ENCODE data around the gene LILRB1.
"Not testable (repeated sequence)": the region's sequence is repeated elsewhere in the genome, so short reads cannot be mapped to it uniquely, and the experiment has no call there.

LILRB1 gene

GRCh38 chr19:54661846-54662481 is 31.7 kb downstream of the LILRB1 start:
- no peak for DNase-seq (ENCODE audit: low read depth in 2 of 3, low spot score in 2 of 3)

- DNase-seq (ENCODE audit: low read depth in 2 of 3, low spot score in 2 of 3): no peak
These were observed 32.4 kb downstream of the LILRB1 start, which contains the start of gene LILRB4 for GRCh38 chr19:54662730-54663129. Gene LILRB4 (plus strand): TSS chr19:54662985. CDS start chr19:54663034, 49 bp downstream.

- no peak for DNase-seq (ENCODE audit: low read depth in 2 of 3, low spot score in 2 of 3)
These were observed 35.2 kb downstream of the LILRB1 start for GRCh38 chr19:54665530-54665929.

- DNase-seq (ENCODE audit: low read depth in 2 of 3, low spot score in 2 of 3): no peak
These were observed 36.9 kb downstream of the LILRB1 start for GRCh38 chr19:54667217-54667616.

- DNase-seq (ENCODE audit: low read depth in 2 of 3, low spot score in 2 of 3): no peak
These were observed 38.1 kb downstream of the LILRB1 start for GRCh38 chr19:54668353-54668752.

DNA sequence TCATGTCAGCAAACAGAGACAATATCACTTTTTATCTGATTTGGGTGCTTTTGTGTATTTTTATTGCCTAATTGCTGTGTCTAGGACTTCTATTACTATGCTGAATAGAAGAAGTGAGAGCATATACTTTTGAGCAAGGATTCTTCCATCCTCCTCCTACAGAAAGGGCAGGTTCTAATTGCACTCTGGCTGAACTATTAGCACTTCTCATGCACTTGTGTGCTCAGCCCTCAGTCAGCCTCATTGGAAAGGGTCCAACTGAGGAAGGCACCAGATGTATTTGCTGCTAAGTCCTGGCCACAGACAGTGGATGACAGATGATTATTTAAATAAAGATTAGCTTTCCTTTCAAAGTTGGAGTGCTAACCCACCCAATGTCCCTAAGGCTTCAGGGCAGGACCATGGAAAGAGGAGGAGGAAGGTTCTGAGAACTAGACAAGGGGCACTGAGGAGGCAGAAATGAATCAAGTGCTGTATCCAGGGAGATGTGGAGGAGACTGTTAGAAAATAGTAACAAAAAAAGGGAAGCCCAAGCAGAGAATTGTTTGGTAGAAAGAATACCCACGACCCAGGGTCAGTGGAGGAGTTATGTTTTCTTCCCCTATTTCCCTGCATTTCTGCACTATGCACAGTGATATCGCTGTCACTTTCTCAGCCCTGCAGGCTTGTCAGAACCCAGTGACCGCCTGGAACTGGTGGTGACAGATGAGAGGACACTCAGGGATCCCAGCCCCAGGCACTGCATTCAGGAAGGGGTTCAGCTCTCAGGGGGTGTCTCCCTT is 40.5 kb downstream of the LILRB1 start:
- DNase-seq (ENCODE audit: low read depth in 2 of 3, low spot score in 2 of 3): no peak

DNA sequence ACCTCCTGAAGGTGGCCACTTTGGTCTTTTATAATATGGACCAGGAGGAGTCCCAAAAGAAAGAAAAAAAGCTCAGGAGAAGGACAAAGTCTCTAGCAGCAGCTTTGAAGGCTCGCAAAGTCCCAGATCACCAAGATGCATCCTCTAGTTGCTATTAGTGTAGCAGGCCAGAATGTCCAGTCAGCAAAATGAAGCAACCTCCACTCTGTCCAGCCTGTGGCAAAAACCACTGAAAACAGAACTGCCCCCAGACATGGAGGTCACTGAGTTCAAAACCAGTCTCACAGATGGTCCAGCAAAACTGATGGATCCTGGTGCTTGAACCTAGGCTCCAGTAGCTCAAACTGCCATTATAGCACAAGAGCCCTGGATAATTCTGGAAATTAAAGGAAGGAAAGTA is 42.9 kb downstream of the LILRB1 start:
- DNase-seq (ENCODE audit: low read depth in 2 of 3, low spot score in 2 of 3): no peak

DNA sequence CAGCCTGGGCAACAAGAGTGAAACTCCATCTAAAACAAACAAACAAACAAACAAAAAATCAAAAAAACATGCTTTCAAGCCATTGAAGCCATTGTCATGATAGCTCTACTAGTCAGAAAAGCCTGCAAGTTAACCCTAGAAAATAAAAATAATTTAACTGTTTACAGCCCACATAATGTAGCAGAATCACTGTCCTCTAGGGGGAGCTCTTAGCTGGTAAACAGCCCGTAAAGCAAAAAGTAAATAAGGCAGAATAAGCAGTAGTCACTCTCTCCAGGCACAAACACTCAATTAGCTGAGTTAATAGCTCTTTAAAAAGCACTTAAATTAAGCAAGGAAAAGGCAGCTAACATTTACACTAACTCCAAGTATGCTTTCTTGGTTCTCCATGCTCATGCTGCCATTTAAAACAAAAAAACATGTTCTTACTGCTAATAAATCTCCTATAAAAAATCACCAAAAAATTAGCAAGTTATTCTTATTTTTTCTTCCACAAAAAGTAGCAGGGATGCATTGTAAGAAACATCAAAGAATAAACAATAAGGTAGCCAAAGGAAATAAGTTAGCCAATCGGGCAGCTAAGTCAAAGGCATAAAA is 43.8 kb downstream of the LILRB1 start:
- no peak for DNase-seq (ENCODE audit: low read depth in 2 of 3, low spot score in 2 of 3)

DNA sequence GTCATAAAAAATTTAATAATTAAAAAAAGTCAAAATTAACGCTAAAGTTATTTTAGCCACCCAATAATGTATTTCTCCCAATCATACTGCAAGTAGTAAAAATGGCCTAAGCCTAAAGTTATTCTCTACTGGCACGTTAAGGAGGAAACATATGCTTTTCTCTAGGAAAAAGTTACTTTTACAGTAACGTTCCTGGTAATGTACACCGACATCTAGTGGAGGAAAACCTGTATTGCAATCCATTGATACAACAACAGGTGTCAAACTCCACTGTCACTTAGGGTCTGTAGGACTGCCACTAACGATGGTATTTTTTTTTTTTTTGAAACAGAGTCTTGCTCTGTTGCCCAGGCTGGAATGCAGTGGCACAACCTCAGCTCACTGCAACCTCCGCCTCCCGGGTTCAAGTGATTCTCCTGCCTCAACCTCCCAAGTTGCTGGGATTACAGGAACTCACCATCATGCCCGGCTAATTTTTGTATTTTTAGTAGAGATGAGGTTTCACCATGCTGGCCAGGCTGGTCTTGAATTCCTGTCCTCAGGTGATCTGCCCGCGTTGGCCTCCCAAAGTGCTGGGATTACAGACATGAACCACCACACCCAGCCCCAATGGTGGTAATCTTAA is 46.0 kb downstream of the LILRB1 start:
- DNase-seq (ENCODE audit: low read depth in 2 of 3, low spot score in 2 of 3): not testable (repeated sequence)

DNA sequence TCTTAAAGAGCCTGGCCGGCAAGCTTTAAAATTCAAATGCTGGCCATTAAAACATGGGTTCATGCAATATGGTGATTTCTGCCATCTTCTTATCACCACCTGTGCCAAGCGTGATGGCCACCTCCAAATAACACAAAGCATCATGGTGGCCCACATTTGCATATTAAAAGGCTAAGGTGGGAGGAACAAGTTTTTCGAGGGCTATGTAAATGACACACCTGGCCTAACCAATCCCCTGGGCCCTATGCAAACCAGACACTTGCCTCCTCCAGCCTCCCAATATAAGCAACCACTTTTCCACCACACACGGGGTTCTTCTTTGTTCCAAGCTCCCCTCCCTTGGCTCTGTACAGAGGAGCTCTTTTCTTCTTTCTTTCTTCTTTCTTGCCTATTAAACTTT is 46.9 kb downstream of the LILRB1 start:
- DNase-seq (ENCODE audit: low read depth in 2 of 3, low spot score in 2 of 3): no peak

DNA sequence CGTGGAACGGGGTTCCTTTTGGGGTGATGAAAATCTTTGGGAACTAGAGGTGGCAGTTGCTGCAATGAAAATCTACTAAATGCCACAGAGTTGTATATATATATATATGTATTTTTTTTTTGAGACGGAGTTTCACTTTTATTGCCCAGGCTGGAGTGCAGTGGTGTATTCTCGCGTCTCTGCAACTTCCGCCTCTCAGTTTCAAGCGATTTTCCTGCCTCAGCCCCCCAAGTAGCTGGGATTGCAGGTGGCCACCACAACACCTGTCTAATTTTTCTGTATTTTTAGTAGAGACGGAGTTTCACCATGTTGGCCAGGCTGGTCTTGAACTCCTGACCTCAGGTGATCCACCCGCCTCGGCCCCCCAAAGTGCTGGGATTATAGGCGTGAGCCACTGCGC is 51.3 kb downstream of the LILRB1 start:
- DNase-seq (ENCODE audit: low read depth in 2 of 3, low spot score in 2 of 3): not testable (repeated sequence)

DNA sequence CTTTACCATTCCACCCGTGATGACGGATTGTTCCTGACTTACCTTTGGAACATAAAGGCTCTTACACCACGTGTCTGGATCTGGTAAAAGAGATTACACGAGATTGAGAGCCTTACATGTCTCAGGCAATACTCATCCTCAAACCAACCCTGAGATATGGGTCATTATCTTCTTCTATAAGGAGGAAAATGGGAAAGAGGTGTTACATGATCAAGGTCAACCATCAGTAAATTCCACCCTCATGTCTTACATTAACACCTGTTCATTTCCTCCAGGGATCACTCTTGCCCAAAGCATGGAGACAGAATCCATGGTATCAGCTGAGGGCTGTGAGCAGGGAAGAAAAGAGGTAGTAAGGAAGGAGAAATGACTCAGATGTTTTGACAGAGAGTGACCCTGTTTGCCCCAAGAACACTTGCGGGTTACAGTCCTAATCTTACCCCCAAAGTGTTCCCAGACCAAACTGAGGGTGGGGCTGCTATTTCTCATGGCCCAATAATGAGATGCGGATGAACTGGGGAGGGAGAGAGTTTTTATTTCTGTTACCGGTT is 52.1 kb downstream of the LILRB1 start:
- DNase-seq (ENCODE audit: low read depth in 2 of 3, low spot score in 2 of 3): no peak

DNA sequence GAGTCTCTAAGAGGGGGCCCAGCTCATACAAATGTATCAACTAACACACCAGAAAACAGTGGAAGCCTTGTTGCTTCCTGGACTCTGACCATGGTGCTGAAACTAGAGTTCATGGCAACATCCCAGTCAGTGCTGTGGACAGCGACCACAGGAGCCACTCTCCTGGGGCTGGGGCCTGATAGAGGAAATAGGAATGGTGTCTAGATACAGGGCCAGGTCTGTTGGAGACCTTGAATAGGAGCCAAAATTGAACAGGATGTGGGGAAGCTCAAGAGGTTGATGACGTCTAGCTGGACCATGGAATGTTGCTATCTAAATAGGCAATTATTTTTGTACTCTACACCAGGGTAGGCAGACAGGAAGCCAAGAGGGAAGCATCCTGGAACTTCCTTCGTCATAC is 54.2 kb downstream of the LILRB1 start:
- no peak for DNase-seq (ENCODE audit: low read depth in 2 of 3, low spot score in 2 of 3)

Data from activated CD8-positive, alpha-beta memory T cell treated with anti-CD3 and anti-CD28 coated beads for 48 hours (primary cell).